Motor neuron (in vitro differentiated cells): ENCODE measurements around the gene CDC14A. TPM values are rescaled to one million over a fixed set of nuclear protein-coding genes. Genes with fewer than 3 reads are reported as not detected.
A peak's percentile ranks its signal among the peaks of the same experiment; 100 is the strongest.

Experiments
- ATAC-seq, 8 experiments: fragments of 200-7000 bp; cut with Tn5 transposase; replicated peaks in 6 of 8; 2 replicates each; pipeline ENCODE4 v1.8.0; 2021; ENCODE audit warnings: mild to moderate bottlenecking in 8 of 8, moderate library complexity in 8 of 8
- H3K27ac ChIP-seq, 2 donors: fragments of 250-450 bp; sonication (Bioruptor Pico); 2 replicates each; pipeline ENCODE4 v1.9.0; 2021; ENCODE audit warnings: antibody characterized with exemption in 2 of 2, mild to moderate bottlenecking in 2 of 2, moderate library complexity in 1 of 2
- H3K4me1 ChIP-seq, 2 donors: fragments of 250-450 bp; sonication (Bioruptor Pico); replicated peaks in 1 of 2; 2 replicates each; pipeline ENCODE4 v1.6.1; 2021; ENCODE audit warnings: antibody characterized with exemption in 2 of 2, mild to moderate bottlenecking in 2 of 2, moderate library complexity in 1 of 2
- H3K4me3 ChIP-seq, 5 donors: fragments of 250-450 bp; sonication (Bioruptor Pico); 2 replicates each; pipeline ENCODE4 v1.9.0; 2021; ENCODE audit warnings: antibody characterized with exemption in 5 of 5, mild to moderate bottlenecking in 5 of 5, moderate library complexity in 4 of 5
- WGBS, 10 experiments: fragments of 450-650 bp; shearing (Covaris generic); methylation state at CpG; one replicate each; pipeline ENCODE4 v1.0.0; 2022; 5-methylcytosine and 5-hydroxymethylcytosine counted together
- in situ Hi-C, 9 experiments: fragments of 400-800 bp; cut with MboI; loops; one replicate each; pipeline ENCODE4 v1.15.0; 2021; ENCODE audit warnings: low sequenced_read_pairs in 9 of 9, low pct_unique_long_range_greater_than_20kb in 2 of 9; ENCODE audit not compliant: unreplicated experiment in 9 of 9
- total RNA-seq, 8 experiments: library from RNA; unstranded; fragments of 300-600 nt; gene quantifications; 2 replicates each; pipeline versions ENCODE4 v1.2.3 to v1.2.4, GENCODE V29; 2022

CDC14A gene
- total RNA-seq, 8 experiments from 2014 or later = 2.2 to 8.8 (median 4.4) TPM

- H3K4me1 ChIP-seq = peaks cover 4 to 15% of the 10 kb centered on the region in 2 donors
- WGBS, 10 experiments = 77 to 100% (median 88%) methylated on average over 1 of the region's 1 CpG; no CpG with 5 or more reads in 1 of the 10 experiments
- H3K27ac ChIP-seq = no peak overlapping the region
- no peak overlapping the region for H3K4me3 ChIP-seq
- in situ Hi-C loops = loop anchor here in 3 of 9 experiments (25.0 kb wide), 1 partner anchor 383 kb away; no protein-coding TSS in a partner anchor
- peak in 1 of 8 experiments; percentile 38 for ATAC-seq
These were observed 127.5 kb downstream of the CDC14A start for GRCh38 chr1:100479620-100480338.

- no peak overlapping the region for H3K27ac ChIP-seq
- H3K4me3 ChIP-seq = no peak overlapping the region
- peaks cover 4 to 15% of the 10 kb centered on the region in 2 donors for H3K4me1 ChIP-seq
- peak in 3 of 8 experiments; percentile 32 to 69 (median 45) for ATAC-seq
- in situ Hi-C loops = loop anchor here in 3 of 9 experiments (25.0 kb wide), 1 partner anchor 381 kb away; no protein-coding TSS in a partner anchor
- 50 to 100% (median 82%) methylated on average over 1 to 2 of the region's 2 CpGs; no CpG with 5 or more reads in 4 of the 10 experiments for WGBS, 10 experiments
These were observed 129.0 kb downstream of the CDC14A start for GRCh38 chr1:100481303-100481702.

GRCh38 chr1:100482167-100482566 lies 129.9 kb downstream of the CDC14A start:
- Histone ChIP-seq H3K27ac (no peak overlapping the region), H3K4me3 (no peak overlapping the region), H3K4me1 (peaks cover 4 to 15% of the 10 kb centered on the region in 2 donors)
- in situ Hi-C loops = loop anchor here in 3 of 9 experiments (25.0 kb wide), 1 partner anchor 380 kb away; no protein-coding TSS in a partner anchor
- no peak for ATAC-seq

GRCh38 chr1:100482748-100483147 lies 130.4 kb downstream of the CDC14A start:
- H3K4me1 ChIP-seq = peaks cover 4 to 15% of the 10 kb centered on the region in 2 donors
- ATAC-seq = no peak
- no peak overlapping the region for H3K4me3 ChIP-seq
- WGBS, 10 experiments = 72 to 100% (median 95%) methylated on average over 1 to 5 of the region's 5 CpGs
- in situ Hi-C loops = loop anchor here in 3 of 9 experiments (25.0 kb wide), 1 partner anchor 380 kb away; no protein-coding TSS in a partner anchor
- H3K27ac ChIP-seq = no peak overlapping the region

- H3K27ac ChIP-seq = no peak overlapping the region
- 76 to 96% (median 92%) methylated on average over 2 to 3 of the region's 3 CpGs; no CpG with 5 or more reads in 1 of the 10 experiments for whole genome bisulfite sequencing, 10 experiments
- in situ Hi-C loops = loop anchor here in 3 of 9 experiments (25.0 kb wide), 1 partner anchor 379 kb away; no protein-coding TSS in a partner anchor
- no peak overlapping the region for H3K4me3 ChIP-seq
- peaks cover 4 to 14% of the 10 kb centered on the region in 2 donors for H3K4me1 ChIP-seq
- no peak for ATAC-seq
These were observed 130.9 kb downstream of the CDC14A start for GRCh38 chr1:100483230-100483629.

- no peak for ATAC-seq
- H3K4me1 ChIP-seq = no peaks in the 10 kb centered on the region
- 70 to 100% (median 88%) methylated on average over 1 to 2 of the region's 2 CpGs; no CpG with 5 or more reads in 1 of the 10 experiments for WGBS, 10 experiments
- H3K4me3 ChIP-seq = no peak overlapping the region
- H3K27ac ChIP-seq = no peak overlapping the region
- in situ Hi-C loops = loop anchor here in 3 of 9 experiments (25.0 kb wide), 1 partner anchor 376 kb away; no protein-coding TSS in a partner anchor
These were observed 133.6 kb downstream of the CDC14A start for GRCh38 chr1:100485855-100486258.

GRCh38 chr1:100494393-100495084 lies 142.2 kb downstream of the CDC14A start:
- in situ Hi-C loops = loop anchor here in 3 of 9 experiments (25.0 kb wide), 1 partner anchor 368 kb away; no protein-coding TSS in a partner anchor
- H3K4me1 ChIP-seq = no peaks in the 10 kb centered on the region
- H3K27ac ChIP-seq = no peak overlapping the region
- ATAC-seq = no peak
- WGBS, 10 experiments = 77 to 97% (median 86%) methylated on average over 3 to 4 of the region's 4 CpGs
- no peak overlapping the region for H3K4me3 ChIP-seq

- no peak overlapping the region for H3K27ac ChIP-seq
- ATAC-seq = no peak
- 86 to 100% (median 97%) methylated on average over 2 of the region's 2 CpGs; no CpG with 5 or more reads in 1 of the 10 experiments for WGBS, 10 experiments
- in situ Hi-C loops = loop anchor here in 3 of 9 experiments (25.0 kb wide), 1 partner anchor 365 kb away; no protein-coding TSS in a partner anchor
- no peaks in the 10 kb centered on the region for H3K4me1 ChIP-seq
- H3K4me3 ChIP-seq = no peak overlapping the region
These were observed 144.6 kb downstream of the CDC14A start for GRCh38 chr1:100496896-100497295.

- ATAC-seq = no peak
- H3K4me3 ChIP-seq = no peak overlapping the region
- H3K4me1 ChIP-seq = no peaks in the 10 kb centered on the region
- no peak overlapping the region for H3K27ac ChIP-seq
- in situ Hi-C loops = loop anchor here in 3 of 9 experiments (25.0 kb wide), 1 partner anchor 365 kb away; no protein-coding TSS in a partner anchor
- 60 to 100% (median 98%) methylated on average over 1 to 4 of the region's 4 CpGs; no CpG with 5 or more reads in 1 of the 10 experiments for WGBS, 10 experiments
These were observed 145.5 kb downstream of the CDC14A start for GRCh38 chr1:100497796-100498195.

- Histone ChIP-seq H3K4me3 (no peak overlapping the region), H3K27ac (no peak overlapping the region), H3K4me1 (no peaks in the 10 kb centered on the region)
- 60 to 100% (median 95%) methylated on average over 1 to 11 of the region's 11 CpGs; no CpG with 5 or more reads in 1 of the 10 experiments for WGBS, 10 experiments
- in situ Hi-C loops = loop anchor here in 3 of 9 experiments (25.0 kb wide), 1 partner anchor 363 kb away; no protein-coding TSS in a partner anchor
- no peak for ATAC-seq
These were observed 147.0 kb downstream of the CDC14A start for GRCh38 chr1:100499194-100499811.

GRCh38 chr1:100502052-100502792 lies 149.9 kb downstream of the CDC14A start:
- Histone ChIP-seq H3K4me1 (no peaks in the 10 kb centered on the region), H3K4me3 (no peak overlapping the region), H3K27ac (no peak overlapping the region)
- in situ Hi-C loops = no loop called here
- peak in 2 of 8 experiments; percentile 44 to 82 for ATAC-seq
- WGBS, 10 experiments = 29 to 100% (median 82%) methylated on average over 2 to 3 of the region's 3 CpGs

GRCh38 chr1:100506217-100506616 lies 153.9 kb downstream of the CDC14A start:
- in situ Hi-C loops = no loop called here
- 65 to 100% (median 96%) methylated on average over 1 to 2 of the region's 2 CpGs for WGBS, 10 experiments
- Histone ChIP-seq H3K4me1 (no peaks in the 10 kb centered on the region), H3K4me3 (no peak overlapping the region), H3K27ac (no peak overlapping the region)
- ATAC-seq = no peak
